ENCODE data around the gene XAF1. TPM values are rescaled to one million over a fixed set of nuclear protein-coding genes. Genes with fewer than 3 reads are reported as not detected.
"Not testable (repeated sequence)": the region's sequence is repeated elsewhere in the genome, so short reads cannot be mapped to it uniquely, and the experiment has no call there.

XAF1 gene
- total and polyA plus RNA-seq, 8 donors = 7.2 to 116 (median 26.3) TPM

GRCh38 chr17:6716736-6717135, 39.1 kb upstream of the XAF1 start:
- no peak for DNase-seq
- Histone ChIP-seq H3K9me3 (peaks cover 0 to 21% (median 9%) of the 10 kb centered on the region in 4 donors), H3K27me3 (peaks cover 0 to 44% (median 27%) of the 10 kb centered on the region in 3 donors), H3K4me1 (peaks cover 12 to 24% (median 22%) of the 10 kb centered on the region in 4 donors), H3K4me3 (no peak overlapping the region), H3K27ac (no peak overlapping the region), H3K36me3 (no peaks in the 10 kb centered on the region)
- WGBS, 5 donors = 76 to 96% (median 89%) methylated on average over 2 of the region's 2 CpGs
- intact Hi-C loops (cut with DNase I; ENCODE audit: low total_unique reads) = no loop called here
- TF ChIP-seq POLR2A (IDR thresholded peaks at IDR 0.05) (no peak), POLR2AphosphoS5 (IDR thresholded peaks at IDR 0.05) (no peak), EP300 (IDR thresholded peaks at IDR 0.05) (no peak), CTCF (IDR thresholded peaks at IDR 0.05) (no peak)

GRCh38 chr17:6721744-6722143, 34.1 kb upstream of the XAF1 start:
- no peak for TF ChIP-seq POLR2AphosphoS5 (IDR thresholded peaks at IDR 0.05)
- no peak for TF ChIP-seq POLR2A (IDR thresholded peaks at IDR 0.05)
- TF ChIP-seq EP300 (IDR thresholded peaks at IDR 0.05) = no peak
- TF ChIP-seq CTCF (IDR thresholded peaks at IDR 0.05) = no peak
- no peak overlapping the region for H3K4me3 ChIP-seq
- H3K4me1 ChIP-seq = no peaks in the 10 kb centered on the region
- H3K36me3 ChIP-seq = no peaks in the 10 kb centered on the region
- H3K9me3 ChIP-seq = peaks cover 0 to 4% (median 0%) of the 10 kb centered on the region in 4 donors
- peaks cover 0 to 15% (median 0%) of the 10 kb centered on the region in 3 donors for H3K27me3 ChIP-seq
- DNase-seq = no peak
- intact Hi-C loops (cut with DNase I; ENCODE audit: low total_unique reads) = no loop called here
- WGBS, 5 donors = 76 to 84% (median 80%) methylated on average over 5 of the region's 5 CpGs
- H3K27ac ChIP-seq = no peak overlapping the region

GRCh38 chr17:6724009-6724408, 31.8 kb upstream of the XAF1 start:
- no peak for TF ChIP-seq CTCF (IDR thresholded peaks at IDR 0.05)
- no peak for TF ChIP-seq POLR2A (IDR thresholded peaks at IDR 0.05)
- TF ChIP-seq POLR2AphosphoS5 (IDR thresholded peaks at IDR 0.05) = no peak
- no peak for TF ChIP-seq EP300 (IDR thresholded peaks at IDR 0.05)
- DNase-seq = no peak
- Histone ChIP-seq H3K4me3 (no peak overlapping the region), H3K27ac (no peak overlapping the region), H3K9me3 (no peaks in the 10 kb centered on the region), H3K27me3 (peaks cover 0 to 15% (median 0%) of the 10 kb centered on the region in 3 donors), H3K36me3 (no peaks in the 10 kb centered on the region), H3K4me1 (no peaks in the 10 kb centered on the region)
- intact Hi-C loops (cut with DNase I; ENCODE audit: low total_unique reads) = no loop called here
- WGBS, 5 donors = 80 to 88% (median 83%) methylated on average over 5 of the region's 5 CpGs

- WGBS, 5 donors = 66 to 87% (median 75%) methylated on average over 4 of the region's 4 CpGs
- no peaks in the 10 kb centered on the region for H3K9me3 ChIP-seq
- TF ChIP-seq EP300 (IDR thresholded peaks at IDR 0.05) (no peak), CTCF (IDR thresholded peaks at IDR 0.05) (no peak), POLR2AphosphoS5 (IDR thresholded peaks at IDR 0.05) (no peak), POLR2A (IDR thresholded peaks at IDR 0.05) (no peak)
- no peak overlapping the region for H3K27ac ChIP-seq
- H3K4me1 ChIP-seq = no peaks in the 10 kb centered on the region
- no peak overlapping the region for H3K4me3 ChIP-seq
- intact Hi-C loops (cut with DNase I; ENCODE audit: low total_unique reads) = no loop called here
- H3K36me3 ChIP-seq = no peaks in the 10 kb centered on the region
- DNase-seq = no peak
- no peaks in the 10 kb centered on the region for H3K27me3 ChIP-seq
Observed at GRCh38 chr17:6729531-6729930, 26.3 kb upstream of the XAF1 start.

- H3K36me3 ChIP-seq; H3K27ac ChIP-seq; intact Hi-C loops (cut with DNase I; ENCODE audit: low total_unique reads); DNase-seq; H3K4me1 ChIP-seq; H3K27me3 ChIP-seq; H3K9me3 ChIP-seq; H3K4me3 ChIP-seq: not testable (repeated sequence)
- 90 to 96% (median 92%) methylated on average over 6 of the region's 6 CpGs for WGBS, 5 donors
Observed at GRCh38 chr17:6746665-6747064, 9.2 kb upstream of the XAF1 start.
